OCI-LY7 (cell line): ENCODE results near the gene CD93. TPM values are rescaled to one million over a fixed set of nuclear protein-coding genes. Genes with fewer than 3 reads are reported as not detected.

ENCODE experiments used
- BruUV-seq: library from RNA; stranded (reverse); fragments of 400-500 nt; replicated peaks from 2 replicates; lab custom pipeline; 2021; lab: Mats Ljungman, UMichigan
- CTCF ChIA-PET: fragments of 300-600 bp; sonication (Branson Sonifier 250); formaldehyde crosslinking; loops from one replicate; lab custom pipeline; 2022; ENCODE audit warnings: antibody characterized with exemption; ENCODE audit not compliant: unreplicated experiment; lab: Charles Lee
- POLR2A ChIA-PET: fragments of 300-600 bp; sonication (Branson Sonifier 250); formaldehyde crosslinking; loops from one replicate; lab custom pipeline; 2022; ENCODE audit warnings: antibody characterized with exemption; lab: Charles Lee
- DNase-seq: peaks from one replicate; pipeline ENCODE4 v3.0.0-alpha.2; 2015; ENCODE audit warnings: low spot score
- H2AFZ ChIP-seq: fragments of 200-600 bp; sonication (generic), shearing (Covaris generic); 2 replicates; pipeline ENCODE4 v1.6.1; 2014; ENCODE audit warnings: mild to moderate bottlenecking, antibody characterized with exemption, low read length, moderate library complexity
- H3K27ac ChIP-seq: fragments of 200-600 bp; sonication (generic); 2 replicates; pipeline ENCODE4 v1.5.1; 2014; ENCODE audit warnings: mixed run types, low read depth, mild to moderate bottlenecking, moderate library complexity, low read length, inconsistent platforms; ENCODE audit not compliant: poor library complexity, severe bottlenecking
- H3K36me3 ChIP-seq: fragments of 200-600 bp; sonication (generic); 2 replicates; pipeline ENCODE4 v1.6.1; 2014; ENCODE audit warnings: mild to moderate bottlenecking, antibody characterized with exemption, low read length, moderate library complexity, mixed read lengths; ENCODE audit not compliant: insufficient read depth
- H3K4me1 ChIP-seq: fragments of 200-600 bp; sonication (generic); 2 replicates; pipeline ENCODE4 v1.5.1; 2014; ENCODE audit warnings: mild to moderate bottlenecking, low read length; ENCODE audit not compliant: insufficient read depth, poor library complexity, severe bottlenecking
- H3K4me2 ChIP-seq: fragments of 200-600 bp; sonication (generic); 2 replicates; pipeline ENCODE4 v1.6.1; 2014; ENCODE audit warnings: mild to moderate bottlenecking, low read length
- H3K4me3 ChIP-seq: fragments of 200-600 bp; sonication (generic); 2 replicates; pipeline ENCODE4 v1.5.1; 2014; ENCODE audit warnings: mild to moderate bottlenecking, low read depth, low read length; ENCODE audit not compliant: poor library complexity, severe bottlenecking
- H3K79me2 ChIP-seq: fragments of 200-600 bp; sonication (generic); 2 replicates; pipeline ENCODE4 v1.6.1; 2016; ENCODE audit warnings: low read depth, mild to moderate bottlenecking, low read length, moderate library complexity, mixed read lengths; ENCODE audit not compliant: insufficient read depth
- H3K9me2 ChIP-seq: fragments of 200-600 bp; sonication (generic); 2 replicates; pipeline ENCODE4 v1.6.1; 2016; ENCODE audit warnings: mild to moderate bottlenecking, low read length, mixed read lengths; ENCODE audit not compliant: insufficient read depth
- H3K9me3 ChIP-seq: fragments of 200-600 bp; sonication (generic); 2 replicates; pipeline ENCODE4 v1.6.1; 2014; ENCODE audit warnings: mild to moderate bottlenecking, mixed run types, low read length, mixed read lengths
- H4K20me1 ChIP-seq: fragments of 200-600 bp; sonication (generic); 2 replicates; pipeline ENCODE4 v1.6.1; 2014; ENCODE audit warnings: mild to moderate bottlenecking, antibody characterized with exemption, low read length, moderate library complexity, mixed read lengths; ENCODE audit not compliant: insufficient read depth
- EZH2phosphoT487 ChIP-seq: fragments of 200-600 bp; sonication (generic); IDR thresholded peaks from 2 replicates; pipeline ENCODE4 v1.6.1; 2018; ENCODE audit warnings: low read depth, borderline replicate concordance, mild to moderate bottlenecking, mixed run types, antibody characterized with exemption, low read length, moderate library complexity, mixed read lengths
- intact Hi-C: fragments of 100-400 bp; cut with micrococcal nuclease; formaldehyde crosslinking; loops from one replicate; pipeline ENCODE4 v1.10.0; 2022; ENCODE audit not compliant: unreplicated experiment
- total RNA-seq, 2 experiments: library from RNA; depleted of rRNA in 1 of 2; stranded (reverse); fragments of >200 nt in 1 of 2; shearing (Covaris generic) in 1 of 2; gene quantifications; 2 replicates each; pipeline ENCODE4 v1.2.3, GENCODE V29; 2014 to 2022
- TF ChIP-seq, protein P1 (sequence below): fragments of 200-600 bp; sonication (generic); conservative IDR thresholded peaks from 2 replicates; pipeline ENCODE4 v1.5.1; 2014; ENCODE audit warnings: mild to moderate bottlenecking, antibody characterized with exemption, low read length, moderate library complexity, mixed read lengths

The CD93 gene
- total RNA-seq, 2 experiments from 2014 or later = not detected

DNA sequence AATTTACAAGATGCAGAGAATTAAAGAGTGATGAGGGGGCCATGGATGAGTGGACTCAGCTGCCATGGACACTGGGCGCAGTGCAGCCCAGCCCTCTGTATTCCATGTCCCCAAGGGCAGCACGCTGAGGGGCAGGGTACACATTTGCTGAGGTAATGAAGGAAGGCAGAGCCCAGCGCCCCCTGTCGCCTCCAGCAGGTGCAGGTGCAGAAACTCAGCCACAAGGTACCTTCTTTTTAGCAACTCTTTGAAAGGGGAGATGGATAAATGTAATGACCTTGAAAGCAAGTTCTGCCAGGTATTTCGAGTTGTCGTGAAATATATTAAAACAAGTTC is 7.1 kb downstream of the CD93 start:
- Histone ChIP-seq H3K27ac (no peak overlapping the region), H3K9me3 (no peaks in the 10 kb centered on the region), H3K79me2 (no peaks in the 10 kb centered on the region), H3K4me1 (no peaks in the 10 kb centered on the region), H2AFZ (no peak overlapping the region), H4K20me1 (no peaks in the 10 kb centered on the region), H3K9me2 (no peaks in the 10 kb centered on the region), H3K4me2 (no peak overlapping the region), H3K4me3 (no peak overlapping the region), H3K36me3 (no peaks in the 10 kb centered on the region)
- ChIA-PET POLR2A (no interaction called here), CTCF (no interaction called here)
- BruUV-seq = no TSS peak
- TF ChIP-seq, protein P1, sequence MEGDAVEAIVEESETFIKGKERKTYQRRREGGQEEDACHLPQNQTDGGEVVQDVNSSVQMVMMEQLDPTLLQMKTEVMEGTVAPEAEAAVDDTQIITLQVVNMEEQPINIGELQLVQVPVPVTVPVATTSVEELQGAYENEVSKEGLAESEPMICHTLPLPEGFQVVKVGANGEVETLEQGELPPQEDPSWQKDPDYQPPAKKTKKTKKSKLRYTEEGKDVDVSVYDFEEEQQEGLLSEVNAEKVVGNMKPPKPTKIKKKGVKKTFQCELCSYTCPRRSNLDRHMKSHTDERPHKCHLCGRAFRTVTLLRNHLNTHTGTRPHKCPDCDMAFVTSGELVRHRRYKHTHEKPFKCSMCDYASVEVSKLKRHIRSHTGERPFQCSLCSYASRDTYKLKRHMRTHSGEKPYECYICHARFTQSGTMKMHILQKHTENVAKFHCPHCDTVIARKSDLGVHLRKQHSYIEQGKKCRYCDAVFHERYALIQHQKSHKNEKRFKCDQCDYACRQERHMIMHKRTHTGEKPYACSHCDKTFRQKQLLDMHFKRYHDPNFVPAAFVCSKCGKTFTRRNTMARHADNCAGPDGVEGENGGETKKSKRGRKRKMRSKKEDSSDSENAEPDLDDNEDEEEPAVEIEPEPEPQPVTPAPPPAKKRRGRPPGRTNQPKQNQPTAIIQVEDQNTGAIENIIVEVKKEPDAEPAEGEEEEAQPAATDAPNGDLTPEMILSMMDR = 0 out of 2 replicates have a peak, but pooled peaks have one; percentile 36
- TF ChIP-seq EZH2phosphoT487 = no peak
- intact Hi-C loops = no loop called here
- no peak for DNase-seq

GRCh38 chr20:23078351-23079015 is 7.6 kb downstream of the CD93 start:
- Histone ChIP-seq H3K79me2 (no peaks in the 10 kb centered on the region), H3K36me3 (no peaks in the 10 kb centered on the region), H3K4me2 (no peak overlapping the region), H3K9me2 (no peaks in the 10 kb centered on the region), H2AFZ (no peak overlapping the region), H3K9me3 (no peaks in the 10 kb centered on the region), H3K4me3 (no peak overlapping the region), H3K4me1 (no peaks in the 10 kb centered on the region), H3K27ac (no peak overlapping the region), H4K20me1 (no peaks in the 10 kb centered on the region)
- no TSS peak for BruUV-seq
- DNase-seq = no peak
- intact Hi-C loops = no loop called here
- ChIA-PET CTCF (no interaction called here), POLR2A (no interaction called here)
- TF ChIP-seq, protein P1 = no peak
- no peak for TF ChIP-seq EZH2phosphoT487

DNA sequence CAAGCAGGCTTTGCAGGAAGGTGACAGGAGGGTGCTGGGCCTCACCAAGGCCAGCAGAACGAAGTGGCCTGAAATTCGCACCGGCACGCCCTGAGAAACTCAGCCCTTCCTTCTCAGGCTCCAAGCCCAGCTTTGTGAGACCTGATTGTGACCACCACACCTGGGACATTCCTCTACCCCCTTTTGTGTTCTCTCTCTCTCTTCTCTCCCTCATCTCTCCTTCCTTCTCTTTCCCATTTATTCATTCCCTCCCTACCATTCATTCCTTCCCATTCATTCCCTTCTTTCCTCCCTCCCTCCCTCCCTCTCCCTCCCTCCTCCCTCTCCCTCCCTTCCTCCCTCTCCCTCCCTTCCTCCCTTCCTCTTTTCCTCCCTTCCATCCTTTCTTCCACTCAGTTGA is 8.8 kb downstream of the CD93 start:
- Histone ChIP-seq H3K4me1 (no peaks in the 10 kb centered on the region), H2AFZ (no peak overlapping the region), H3K4me3 (no peak overlapping the region), H3K9me3 (no peaks in the 10 kb centered on the region), H3K79me2 (no peaks in the 10 kb centered on the region), H3K4me2 (no peak overlapping the region), H3K36me3 (no peaks in the 10 kb centered on the region), H3K9me2 (no peaks in the 10 kb centered on the region), H4K20me1 (no peaks in the 10 kb centered on the region), H3K27ac (no peak overlapping the region)
- intact Hi-C loops = no loop called here
- POLR2A ChIA-PET = no interaction called here
- DNase-seq = no peak
- CTCF ChIA-PET = no interaction called here
- TF ChIP-seq, protein P1 = no peak
- no peak for TF ChIP-seq EZH2phosphoT487
- no TSS peak for BruUV-seq
